ENCODE measurements around the gene SMIM20. TPM values are rescaled to one million over a fixed set of nuclear protein-coding genes. Genes with fewer than 3 reads are reported as not detected.

The SMIM20 gene
- total RNA-seq, 1 donor from 2014 or later = 25.2 TPM

GRCh38 chr4:25965629-25966028, 51.6 kb downstream of the SMIM20 start:
- no peak overlapping the region for H3K4me3 ChIP-seq
- no peak overlapping the region for H3K27ac ChIP-seq
- H3K27me3 ChIP-seq = no peaks in the 10 kb centered on the region
- ATAC-seq (no peak), DNase-seq (no peak)
- peaks cover 14% of the 10 kb centered on the region for H3K4me1 ChIP-seq
- H3K9me3 ChIP-seq = no peaks in the 10 kb centered on the region
- no peaks in the 10 kb centered on the region for H3K36me3 ChIP-seq
- intact Hi-C loops (cut with DNase I) = no loop called here
- TF ChIP-seq CTCF (IDR thresholded peaks at IDR 0.05) = no peak

GRCh38 chr4:25966171-25966570, 52.2 kb downstream of the SMIM20 start:
- intact Hi-C loops (cut with DNase I) = no loop called here
- DNase-seq (no peak), ATAC-seq (no peak)
- no peaks in the 10 kb centered on the region for H3K36me3 ChIP-seq
- peaks cover 18% of the 10 kb centered on the region for H3K4me1 ChIP-seq
- no peak overlapping the region for H3K27ac ChIP-seq
- no peak overlapping the region for H3K4me3 ChIP-seq
- H3K9me3 ChIP-seq = no peaks in the 10 kb centered on the region
- no peak for TF ChIP-seq CTCF (IDR thresholded peaks at IDR 0.05)
- no peaks in the 10 kb centered on the region for H3K27me3 ChIP-seq

GRCh38 chr4:25969374-25970155, 55.5 kb downstream of the SMIM20 start:
- Histone ChIP-seq H3K4me3 (no peak overlapping the region), H3K9me3 (no peaks in the 10 kb centered on the region), H3K36me3 (no peaks in the 10 kb centered on the region), H3K4me1 (peaks cover 18% of the 10 kb centered on the region), H3K27ac (no peak overlapping the region), H3K27me3 (no peaks in the 10 kb centered on the region)
- DNase-seq (peak; percentile 21), ATAC-seq (no peak)
- intact Hi-C loops (cut with DNase I) = no loop called here
- TF ChIP-seq CTCF (IDR thresholded peaks at IDR 0.05) = no peak

- H3K27me3 ChIP-seq = no peaks in the 10 kb centered on the region
- ATAC-seq (peak; percentile 76), DNase-seq (peak; percentile 68)
- no peaks in the 10 kb centered on the region for H3K9me3 ChIP-seq
- TF ChIP-seq CTCF (IDR thresholded peaks at IDR 0.05) = no peak
- H3K4me3 ChIP-seq = no peak overlapping the region
- intact Hi-C loops (cut with DNase I) = no loop called here
- peak overlapping the region; percentile 13 for H3K27ac ChIP-seq
- peaks cover 18% of the 10 kb centered on the region for H3K4me1 ChIP-seq
- H3K36me3 ChIP-seq = no peaks in the 10 kb centered on the region
Observed at GRCh38 chr4:25970226-25970675, 56.2 kb downstream of the SMIM20 start.

GRCh38 chr4:25970691-25971432, 56.8 kb downstream of the SMIM20 start:
- H3K27ac ChIP-seq = peak overlapping the region; percentile 13
- ATAC-seq (peak; percentile 48), DNase-seq (peak; percentile 59)
- peaks cover 18% of the 10 kb centered on the region for H3K4me1 ChIP-seq
- TF ChIP-seq CTCF (IDR thresholded peaks at IDR 0.05) = no peak
- H3K4me3 ChIP-seq = no peak overlapping the region
- H3K9me3 ChIP-seq = no peaks in the 10 kb centered on the region
- no peaks in the 10 kb centered on the region for H3K36me3 ChIP-seq
- no peaks in the 10 kb centered on the region for H3K27me3 ChIP-seq
- intact Hi-C loops (cut with DNase I) = no loop called here

All from upper lobe of right lung (tissue), 1 donor.